SK-N-SH (cell line): ENCODE results near the gene GPRC5C. TPM values are rescaled to one million over a fixed set of nuclear protein-coding genes. Genes with fewer than 3 reads are reported as not detected.

Experiments
- CTCF ChIA-PET: fragments of 300-600, 350-600 bp; formaldehyde crosslinking; extraction: SDS; loops from one replicate; lab custom pipeline; 2021; lab: Yijun Ruan, JAX
- POLR2A ChIA-PET: fragments of 350-600 bp; sonication (Branson Sonifier 250); formaldehyde crosslinking; extraction: SDS; loops from one replicate; lab custom pipeline; 2020; ENCODE audit warnings: antibody characterized with exemption, inconsistent platforms; lab: Yijun Ruan, JAX
- DNase-seq: peaks from one replicate; pipeline ENCODE4 v3.0.0; 2012
- H2AFZ ChIP-seq: fragments of 200-600 bp; sonication (generic); 2 replicates; pipeline ENCODE4 v1.8.1; 2016; ENCODE audit warnings: antibody characterized with exemption, mild to moderate bottlenecking, low read depth
- H3F3A ChIP-seq: fragments of 200-600 bp; sonication (generic); replicated peaks from 2 replicates; pipeline ENCODE3; 2016; ENCODE audit warnings: antibody characterized with exemption, mild to moderate bottlenecking; ENCODE audit not compliant: insufficient read depth
- H3K27ac ChIP-seq, 2 experiments: fragments of 200-500 bp in 1 of 2; fragments of 200-600 bp in 1 of 2; sonication (Bioruptor generic) in 1 of 2; sonication (generic), shearing (Covaris generic) in 1 of 2; 2 replicates each; pipeline versions ENCODE4 v1.5.1 to v1.6.1; 2014 to 2016; ENCODE audit warnings: low read depth in 2 of 2, inconsistent platforms in 1 of 2, low read length in 1 of 2, mild to moderate bottlenecking in 1 of 2, mixed read lengths in 1 of 2
- H3K27me3 ChIP-seq: fragments of 200-600 bp; sonication (generic), shearing (Covaris generic); 2 replicates; pipeline ENCODE4 v1.6.1; 2016; ENCODE audit warnings: mixed run types; ENCODE audit not compliant: insufficient read depth
- H3K36me3 ChIP-seq, 2 experiments: fragments of 200-500 bp in 1 of 2; fragments of 200-600 bp in 1 of 2; sonication (Bioruptor generic) in 1 of 2; sonication (generic) in 1 of 2; replicated peaks in 1 of 2; 2 replicates each; pipeline versions ENCODE3 to v1.5.1; 2014 to 2016; ENCODE audit warnings: low read length in 1 of 2, mild to moderate bottlenecking in 1 of 2; ENCODE audit not compliant: insufficient read depth in 2 of 2, control insufficient read depth in 1 of 2
- H3K4me1 ChIP-seq, 2 experiments: fragments of 200-500 bp in 1 of 2; fragments of 200-600 bp in 1 of 2; sonication (Bioruptor generic) in 1 of 2; sonication (generic), shearing (Covaris generic) in 1 of 2; 2 replicates each; pipeline versions ENCODE4 v1.5.1 to v1.6.1; 2014 to 2016; ENCODE audit warnings: low read depth in 1 of 2, low read length in 1 of 2, mixed run types in 1 of 2; ENCODE audit not compliant: insufficient read depth in 2 of 2, control insufficient read depth in 1 of 2
- H3K4me2 ChIP-seq: fragments of 200-600 bp; sonication (generic), shearing (Covaris generic); 2 replicates; pipeline ENCODE4 v1.6.1; 2017; ENCODE audit warnings: mixed run types
- H3K4me3 ChIP-seq, 2 experiments: fragments of 200-500 bp in 1 of 2; fragments of 200-600 bp in 1 of 2; sonication (Bioruptor generic) in 1 of 2; sonication (generic), shearing (Covaris generic) in 1 of 2; 2 replicates each; pipeline versions ENCODE4 v1.5.1 to v1.8.1; 2014 to 2016; ENCODE audit warnings: low read depth in 2 of 2, inconsistent platforms in 1 of 2, low read length in 1 of 2, mild to moderate bottlenecking in 1 of 2, mixed read lengths in 1 of 2, moderate library complexity in 1 of 2
- H3K79me2 ChIP-seq: fragments of 200-600 bp; sonication (generic); 2 replicates; pipeline ENCODE4 v1.8.1; 2017; ENCODE audit warnings: mild to moderate bottlenecking; ENCODE audit not compliant: insufficient read depth
- H3K9ac ChIP-seq: fragments of 200-600 bp; sonication (generic); 2 replicates; pipeline ENCODE4 v1.6.1; 2017; ENCODE audit warnings: mixed run types
- H3K9me2 ChIP-seq: fragments of 200-600 bp; sonication (generic); 2 replicates; pipeline ENCODE4 v1.6.1; 2017; ENCODE audit warnings: mixed run types
- H3K9me3 ChIP-seq: fragments of 200-600 bp; sonication (generic); 2 replicates; pipeline ENCODE4 v1.6.1; 2017; ENCODE audit warnings: mixed run types, mild to moderate bottlenecking, moderate library complexity
- H4K20me1 ChIP-seq: fragments of 200-600 bp; sonication (generic); 2 replicates; pipeline ENCODE4 v1.6.1; 2017; ENCODE audit warnings: mild to moderate bottlenecking, mixed run types; ENCODE audit not compliant: insufficient read depth
- EP300 ChIP-seq, 2 experiments: IDR thresholded peaks; 2 replicates each; pipeline versions ENCODE4 v1.4.0 to v1.6.1; 2012; ENCODE audit warnings: borderline replicate concordance in 1 of 2, low read depth in 1 of 2, low read length in 1 of 2
- FOXJ3 ChIP-seq: sonication (generic); formaldehyde crosslinking; IDR thresholded peaks from 2 replicates; pipeline ENCODE4 v1.5.1; 2020; ENCODE audit warnings: mild to moderate bottlenecking, missing genetic modification reagents
- FOXM1 ChIP-seq: IDR thresholded peaks from 2 replicates; pipeline ENCODE4 v1.4.0; 2012; ENCODE audit warnings: low read depth, mild to moderate bottlenecking
- GABPA ChIP-seq: IDR thresholded peaks from 2 replicates; pipeline ENCODE4 v1.4.0; 2012; ENCODE audit warnings: low read depth, mild to moderate bottlenecking
- GATA2 ChIP-seq: sonication (generic); formaldehyde crosslinking; IDR thresholded peaks from 2 replicates; pipeline ENCODE4 v1.5.0; 2020; ENCODE audit warnings: mild to moderate bottlenecking, missing genetic modification reagents
- IRF3 ChIP-seq: fragments of 150-350 bp; IDR thresholded peaks from 2 replicates; pipeline ENCODE4 v1.6.1; 2016; ENCODE audit warnings: mild to moderate bottlenecking, low read depth, low read length
- JUND ChIP-seq: IDR thresholded peaks from 2 replicates; pipeline ENCODE4 v1.4.0; 2012
- MEF2A ChIP-seq: IDR thresholded peaks from 2 replicates; pipeline ENCODE4 v1.4.0; 2012; ENCODE audit warnings: low read depth, borderline replicate concordance
- MXI1 ChIP-seq: IDR thresholded peaks from 2 replicates; pipeline ENCODE4 v1.6.1; 2012; ENCODE audit warnings: mild to moderate bottlenecking, low read depth, low read length, improper control_type of control experiment
- NFIC ChIP-seq: IDR thresholded peaks from 2 replicates; pipeline ENCODE4 v1.4.0; 2012; ENCODE audit warnings: borderline replicate concordance
- PBX3 ChIP-seq: IDR thresholded peaks from 2 replicates; pipeline ENCODE4; 2012
- POLR2AphosphoS5 ChIP-seq: IDR thresholded peaks from 2 replicates; pipeline ENCODE4 v1.6.1; 2012; ENCODE audit warnings: low read depth, low read length
- RCOR1 ChIP-seq: fragments of 150-350 bp; IDR thresholded peaks from 2 replicates; pipeline ENCODE4 v1.6.1; 2017; ENCODE audit warnings: antibody characterized with exemption, low read length
- RFX5 ChIP-seq: IDR thresholded peaks from 2 replicates; pipeline ENCODE4 v1.6.1; 2012; ENCODE audit warnings: mild to moderate bottlenecking, improper control_type of control experiment, low read length
- RXRA ChIP-seq: IDR thresholded peaks from 2 replicates; pipeline ENCODE4 v1.4.0; 2012; ENCODE audit warnings: low read depth, mild to moderate bottlenecking, borderline replicate concordance
- TAF1 ChIP-seq: IDR thresholded peaks from 2 replicates; pipeline ENCODE4 v1.6.1; 2012; ENCODE audit warnings: low read depth, mild to moderate bottlenecking, low read length, moderate library complexity, borderline replicate concordance
- TCF12 ChIP-seq: IDR thresholded peaks from 2 replicates; pipeline ENCODE4 v1.4.0; 2012
- USF1 ChIP-seq: IDR thresholded peaks from 2 replicates; pipeline ENCODE4 v1.4.0; 2012; ENCODE audit warnings: low read depth, borderline replicate concordance
- USF2 ChIP-seq: fragments of 150-350 bp; IDR thresholded peaks from 2 replicates; pipeline ENCODE4 v1.6.1; 2017; ENCODE audit warnings: antibody characterized with exemption, low read length, low read depth, borderline replicate concordance
- YY1 ChIP-seq: IDR thresholded peaks from 2 replicates; pipeline ENCODE4 v1.4.0; 2012; ENCODE audit warnings: low read depth, mild to moderate bottlenecking
- ZBTB33 ChIP-seq: IDR thresholded peaks from 2 replicates; pipeline ENCODE4 v1.4.0; 2012; ENCODE audit warnings: low read depth, borderline replicate concordance
- WGBS: methylation state at CpG from one replicate; pipeline ENCODE4 v1.1.6; 2017; ENCODE audit warnings: low lambda C conversion rate; 5-methylcytosine and 5-hydroxymethylcytosine counted together
- polyA plus RNA-seq, 3 experiments: library from polyadenylated mRNA; depleted of rRNA; stranded (reverse); fragments of >200 nt; gene quantifications; 2 replicates each; pipeline ENCODE4 v1.2.3, GENCODE V29; 2012

The GPRC5C gene
- polyA plus RNA-seq, 1 of the 3 experiments (the other 2 are of a cell fraction): not detected

- no peak overlapping the region for H3K27ac ChIP-seq
- TF ChIP-seq USF1: no peak
- no peak for TF ChIP-seq FOXJ3 (CRISPR knock-in tag)
- no peak for TF ChIP-seq EP300 (IDR thresholded peaks at IDR 0.05; ENCODE audit: borderline replicate concordance in 1 of 2, low read depth in 1 of 2, low read length in 1 of 2)
- no peak for TF ChIP-seq FOXM1
- no peak for TF ChIP-seq GABPA
- TF ChIP-seq TAF1: no peak
- TF ChIP-seq, all 33 proteins: peak for 0
- Histone ChIP-seq H2AFZ (no peak overlapping the region), H3K9ac (no peak overlapping the region), H3K79me2 (no peaks in the 10 kb centered on the region), H3K4me3 (no peak overlapping the region), H3K27me3 (no peaks in the 10 kb centered on the region), H3F3A (no peaks in the 10 kb centered on the region), H4K20me1 (no peaks in the 10 kb centered on the region), H3K9me3 (no peaks in the 10 kb centered on the region), H3K4me1 (no peaks in the 10 kb centered on the region), H3K4me2 (no peak overlapping the region), H3K9me2 (no peaks in the 10 kb centered on the region), H3K36me3 (no peaks in the 10 kb centered on the region)
- ChIA-PET POLR2A (no interaction called here), CTCF (interaction anchor here (0.9 to 15.8 kb wide), 3 partner anchors 9 to 88 kb away, joined by 5 to 122 read pairs (median 6); no protein-coding TSS in a partner anchor)
- DNase-seq: no peak
- 73% methylated on average over 11 of the region's 11 CpGs for WGBS
Measured at GRCh38 chr17:74466828-74467184, 34.9 kb downstream of the GPRC5C start.

- no peaks in the 10 kb centered on the region for H3K9me3 ChIP-seq
- TF ChIP-seq GABPA (no peak), MXI1 (no peak), GATA2 (CRISPR knock-in tag) (no peak), ZBTB33 (no peak), YY1 (no peak), RXRA (no peak), USF1 (no peak), RCOR1 (no peak), TCF12 (no peak), RFX5 (no peak), MEF2A (no peak), TAF1 (no peak), FOXJ3 (CRISPR knock-in tag) (no peak), NFIC (no peak), IRF3 (no peak), USF2 (no peak), JUND (no peak), POLR2AphosphoS5 (no peak), PBX3 (no peak)
- no peaks in the 10 kb centered on the region for H3K79me2 ChIP-seq
- no peak overlapping the region for H3K27ac ChIP-seq
- no peaks in the 10 kb centered on the region for H3K27me3 ChIP-seq
- WGBS: 62% methylated on average over 21 of the region's 21 CpGs
- no peaks in the 10 kb centered on the region for H3K9me2 ChIP-seq
- H3F3A ChIP-seq: no peaks in the 10 kb centered on the region
- no peak overlapping the region for H2AFZ ChIP-seq
- CTCF ChIA-PET: interaction anchor here (0.8 to 15.8 kb wide), 4 partner anchors 11 to 99 kb away, joined by 3 to 122 read pairs (median 14); no protein-coding TSS in a partner anchor
- no peak overlapping the region for H3K9ac ChIP-seq
- no peaks in the 10 kb centered on the region for H3K4me1 ChIP-seq
- no peaks in the 10 kb centered on the region for H4K20me1 ChIP-seq
- H3K36me3 ChIP-seq: no peaks in the 10 kb centered on the region
- no peak overlapping the region for H3K4me2 ChIP-seq
- no peak for DNase-seq
- H3K4me3 ChIP-seq: no peak overlapping the region
- POLR2A ChIA-PET: no interaction called here
Measured at GRCh38 chr17:74467221-74467951, 35.5 kb downstream of the GPRC5C start.
